GM12865 (cell line): ENCODE data around the gene TMEM132D.

Experiments
- DNase-seq: peaks from one replicate; pipeline ENCODE4 v3.0.0; 2010; ENCODE audit warnings: low read depth
- H3K4me3 ChIP-seq: 2 replicates; pipeline ENCODE4 v1.5.1; 2011; ENCODE audit warnings: mild to moderate bottlenecking, low read depth, low read length, control low read depth
- TF ChIP-seq, protein P1 (sequence below): IDR thresholded peaks from 2 replicates; pipeline ENCODE4 v1.5.1; 2011; ENCODE audit warnings: low read length, control low read depth, low read depth, inconsistent platforms; ENCODE audit not compliant: insufficient read depth; ENCODE audit errors: missing control alignments

TMEM132D gene

DNA sequence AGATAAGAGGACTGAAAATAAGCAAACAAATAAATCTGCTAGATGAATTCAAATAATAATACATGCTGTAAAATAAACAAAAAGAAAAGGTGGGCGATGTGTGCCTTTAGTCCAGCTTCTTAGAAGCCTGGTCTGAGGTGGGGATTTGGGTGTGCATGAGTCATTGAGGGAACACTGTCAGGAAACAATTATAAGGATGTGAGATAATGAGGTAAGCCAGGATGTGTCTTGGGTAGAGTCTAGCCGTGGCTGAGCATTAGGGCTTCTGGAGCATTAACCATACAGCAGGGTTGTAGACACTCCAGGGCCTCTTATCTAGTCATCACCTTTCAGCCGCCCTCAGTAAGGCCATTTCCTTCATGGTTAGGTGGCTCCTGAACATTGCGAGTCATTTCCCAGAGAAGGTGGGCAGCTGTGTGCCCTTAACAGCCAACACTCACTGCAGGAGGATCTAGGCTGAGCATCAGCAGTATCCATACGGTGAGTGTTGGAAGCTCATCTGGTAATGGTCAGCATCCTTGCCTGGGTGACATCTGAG is 645.0 kb downstream of the TMEM132D start:
- DNase-seq: no peak
- no peak overlapping the region for H3K4me3 ChIP-seq
- TF ChIP-seq, protein P1, sequence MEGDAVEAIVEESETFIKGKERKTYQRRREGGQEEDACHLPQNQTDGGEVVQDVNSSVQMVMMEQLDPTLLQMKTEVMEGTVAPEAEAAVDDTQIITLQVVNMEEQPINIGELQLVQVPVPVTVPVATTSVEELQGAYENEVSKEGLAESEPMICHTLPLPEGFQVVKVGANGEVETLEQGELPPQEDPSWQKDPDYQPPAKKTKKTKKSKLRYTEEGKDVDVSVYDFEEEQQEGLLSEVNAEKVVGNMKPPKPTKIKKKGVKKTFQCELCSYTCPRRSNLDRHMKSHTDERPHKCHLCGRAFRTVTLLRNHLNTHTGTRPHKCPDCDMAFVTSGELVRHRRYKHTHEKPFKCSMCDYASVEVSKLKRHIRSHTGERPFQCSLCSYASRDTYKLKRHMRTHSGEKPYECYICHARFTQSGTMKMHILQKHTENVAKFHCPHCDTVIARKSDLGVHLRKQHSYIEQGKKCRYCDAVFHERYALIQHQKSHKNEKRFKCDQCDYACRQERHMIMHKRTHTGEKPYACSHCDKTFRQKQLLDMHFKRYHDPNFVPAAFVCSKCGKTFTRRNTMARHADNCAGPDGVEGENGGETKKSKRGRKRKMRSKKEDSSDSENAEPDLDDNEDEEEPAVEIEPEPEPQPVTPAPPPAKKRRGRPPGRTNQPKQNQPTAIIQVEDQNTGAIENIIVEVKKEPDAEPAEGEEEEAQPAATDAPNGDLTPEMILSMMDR: no peak

DNA sequence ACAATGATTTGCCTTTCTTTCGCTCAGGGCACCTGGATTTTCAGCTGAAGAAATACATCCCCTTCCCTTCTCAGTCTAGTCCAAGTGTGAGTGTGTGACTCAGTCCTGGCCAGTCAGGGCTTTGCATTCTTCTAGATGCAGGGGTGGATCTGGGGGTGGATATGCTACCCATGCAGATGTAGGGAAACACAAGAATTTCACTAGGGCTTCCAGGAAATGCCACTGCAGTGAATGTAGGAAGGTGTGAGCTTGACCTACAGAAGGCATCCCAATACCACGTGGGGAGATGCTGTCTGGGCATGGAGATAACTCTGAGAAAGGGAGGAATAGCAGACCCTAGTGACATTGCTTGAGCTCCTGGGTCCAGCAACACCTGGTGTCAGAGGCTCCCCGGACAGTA is 646.3 kb downstream of the TMEM132D start:
- H3K4me3 ChIP-seq: no peak overlapping the region
- no peak for DNase-seq
- TF ChIP-seq, protein P1: no peak

DNA sequence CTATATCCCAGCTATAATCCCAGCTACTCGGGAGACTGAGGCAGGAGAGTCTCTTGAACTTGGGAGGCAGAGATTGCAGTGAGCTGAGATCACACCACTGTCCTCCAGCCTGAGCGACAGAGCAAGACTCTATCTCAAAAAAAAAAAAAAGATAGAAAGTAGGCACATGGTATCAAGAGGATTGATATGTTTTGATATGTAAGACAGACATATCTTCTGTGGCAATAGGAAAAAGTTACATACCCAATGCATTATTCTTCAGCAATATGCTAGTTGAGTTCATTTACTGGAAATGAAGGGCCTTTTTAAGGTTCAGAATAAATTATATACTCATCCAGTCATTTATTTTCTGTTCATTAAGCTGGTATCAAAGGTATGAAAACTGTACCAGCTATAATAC is 657.2 kb downstream of the TMEM132D start:
- no peak for DNase-seq
- no peak overlapping the region for H3K4me3 ChIP-seq
- TF ChIP-seq, protein P1: no peak

DNA sequence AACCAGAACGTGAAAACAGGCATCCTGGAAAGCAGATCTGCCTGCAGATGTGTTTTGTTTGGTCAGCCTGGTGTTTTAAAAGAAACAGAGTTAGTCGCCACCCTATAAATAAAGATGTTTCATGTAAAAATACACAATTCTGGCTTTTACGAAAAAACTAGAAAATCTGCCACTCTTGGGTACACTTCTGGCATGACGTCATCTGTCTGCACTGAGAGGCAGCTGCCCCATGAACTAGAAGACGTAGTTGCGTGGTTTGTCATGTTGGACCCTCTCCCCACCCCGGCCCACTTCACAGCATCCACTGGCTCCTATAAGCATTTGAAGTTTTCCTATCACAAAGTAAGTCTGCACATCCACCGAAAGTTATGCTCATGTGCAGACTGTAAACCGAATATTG is 658.1 kb downstream of the TMEM132D start:
- DNase-seq: no peak
- TF ChIP-seq, protein P1: no peak
- H3K4me3 ChIP-seq: no peak overlapping the region

DNA sequence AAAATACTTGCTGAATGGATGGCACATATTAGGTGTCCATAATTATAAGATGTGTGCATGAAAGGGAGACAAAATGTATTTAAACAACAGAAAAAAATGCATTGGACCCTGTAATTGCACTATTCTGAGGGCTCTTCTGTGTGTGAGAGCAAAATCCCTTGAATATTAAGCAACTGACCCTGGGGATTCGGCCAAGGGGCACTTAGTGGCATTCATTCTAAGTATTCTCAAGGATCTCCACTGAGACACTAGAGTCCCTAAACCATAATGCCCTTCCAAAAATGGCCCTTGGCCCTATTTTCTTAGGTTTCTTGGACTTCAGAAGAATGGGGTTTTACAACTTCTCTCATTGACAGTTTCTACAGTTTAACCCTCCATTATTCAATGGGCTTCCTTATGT is 662.0 kb downstream of the TMEM132D start:
- TF ChIP-seq, protein P1: no peak
- DNase-seq: no peak

DNA sequence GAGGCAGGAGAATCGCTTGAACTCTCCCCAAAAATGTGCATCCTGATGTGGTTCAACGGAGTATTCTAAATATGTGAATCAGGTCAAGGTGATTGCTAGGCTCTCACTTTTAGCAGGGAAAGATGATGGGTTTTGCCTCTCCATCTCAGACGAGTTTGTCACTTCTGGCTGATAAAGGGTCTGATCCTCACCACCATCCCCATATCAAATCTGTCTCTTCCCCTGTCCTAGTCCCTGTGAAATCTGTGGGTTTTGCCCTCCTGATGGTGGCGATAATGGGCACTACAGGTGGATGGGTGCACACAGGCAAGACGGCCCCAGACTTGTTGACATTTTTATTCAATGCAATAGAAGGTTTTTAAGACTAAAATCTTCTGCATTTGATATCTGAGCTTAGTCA is 665.9 kb downstream of the TMEM132D start:
- no peak overlapping the region for H3K4me3 ChIP-seq
- no peak for DNase-seq

More for the DNA sequence above, 662.0 kb downstream of the TMEM132D start:
- H3K4me3 ChIP-seq: no peak overlapping the region

DNA sequence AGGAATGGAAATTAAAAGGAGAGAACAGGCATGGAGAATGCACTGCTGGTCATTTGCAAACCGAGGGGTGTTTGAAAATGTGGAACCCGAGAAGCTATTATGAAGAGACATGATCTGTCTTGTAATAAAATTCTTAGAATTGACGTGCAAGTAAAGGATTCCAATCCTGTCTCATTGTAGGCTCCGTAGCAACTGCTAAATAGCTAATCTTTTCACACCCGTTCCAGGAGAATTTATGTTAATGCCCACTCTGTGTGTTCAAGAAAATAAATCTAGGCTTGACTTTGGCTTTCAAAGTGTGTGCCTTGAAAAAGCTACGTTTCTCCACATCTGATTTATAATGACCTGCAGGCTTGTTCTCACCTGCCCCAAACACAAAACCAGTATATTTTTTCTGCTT is 669.6 kb downstream of the TMEM132D start:
- H3K4me3 ChIP-seq: no peak overlapping the region
- no peak for DNase-seq
- TF ChIP-seq, protein P1: no peak

More for the DNA sequence above, 665.9 kb downstream of the TMEM132D start:
- TF ChIP-seq, protein P1: no peak
